T follicular helper cell (primary cell): ENCODE measurements around the gene SLC6A8.

Experiments used
- DNase-seq: peaks from one replicate; pipeline ENCODE4 v3.0.0-alpha.2; 2020; ENCODE audit warnings: low read depth
- total RNA-seq, 2 experiments: gene quantifications; one replicate each; lab custom pipeline; 2026; lab: John Stamatoyannopoulos, UW

Gene SLC6A8
- total RNA-seq: 2.5 to 2.6 reads per million in 2 experiments

DNA sequence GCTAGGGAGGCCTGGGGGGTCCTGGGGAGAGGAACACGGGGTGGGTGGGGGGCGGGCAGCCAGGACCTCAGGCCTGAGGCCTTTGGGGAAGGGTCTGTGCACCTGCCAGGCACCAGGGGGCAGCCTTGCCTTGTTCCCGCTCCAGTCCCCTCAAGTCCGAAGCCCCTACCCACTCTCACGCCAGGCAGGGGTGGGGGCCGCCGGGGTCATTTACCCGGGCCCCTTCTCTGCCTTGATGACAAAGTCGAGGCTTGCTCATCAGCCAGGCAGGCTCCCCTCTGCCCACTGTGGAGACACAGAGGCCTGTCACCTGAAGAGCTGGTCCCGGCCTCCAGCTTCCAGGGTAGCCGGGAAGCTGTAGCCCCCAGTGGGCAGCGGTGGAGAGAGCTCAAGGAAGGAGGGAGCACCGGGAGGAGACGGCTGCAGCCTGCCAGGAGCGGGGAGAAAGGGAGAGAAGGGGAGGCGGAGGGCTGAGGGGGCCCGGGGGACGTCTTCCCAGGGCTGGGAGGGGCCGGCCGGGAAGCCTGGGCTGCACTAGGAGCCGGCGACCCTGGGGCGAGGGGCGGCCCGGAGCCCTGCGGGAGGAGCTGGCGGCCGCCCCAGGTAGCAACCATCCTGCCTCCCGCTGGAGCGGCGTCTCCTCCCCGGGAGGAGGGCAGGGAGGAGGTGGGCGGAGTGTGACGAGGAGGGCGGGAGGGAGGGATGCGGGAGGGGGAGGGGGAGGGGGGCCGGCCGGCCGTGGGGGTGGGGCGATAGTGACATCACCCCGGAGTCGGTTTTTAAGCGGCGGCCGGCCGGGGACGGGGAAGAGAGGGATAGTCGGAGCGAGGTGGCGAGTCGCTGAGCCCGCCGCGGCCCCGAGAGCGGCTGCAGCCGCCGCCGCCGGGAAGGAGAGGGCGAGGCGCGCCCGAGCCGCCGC, at the start of gene SLC6A8:
SLC6A8 (plus strand) TSS at position 806 of the 919 bp plus-strand sequence. CDS start 649 bp downstream, outside the sequence.
- peak; percentile 10 for DNase-seq

- no peak for DNase-seq
These were observed 49.7 kb upstream of the SLC6A8 start for GRCh38 chrX:153638041-153638371.

- no peak for DNase-seq
These were observed 49.1 kb upstream of the SLC6A8 start for GRCh38 chrX:153638436-153639176.

DNA sequence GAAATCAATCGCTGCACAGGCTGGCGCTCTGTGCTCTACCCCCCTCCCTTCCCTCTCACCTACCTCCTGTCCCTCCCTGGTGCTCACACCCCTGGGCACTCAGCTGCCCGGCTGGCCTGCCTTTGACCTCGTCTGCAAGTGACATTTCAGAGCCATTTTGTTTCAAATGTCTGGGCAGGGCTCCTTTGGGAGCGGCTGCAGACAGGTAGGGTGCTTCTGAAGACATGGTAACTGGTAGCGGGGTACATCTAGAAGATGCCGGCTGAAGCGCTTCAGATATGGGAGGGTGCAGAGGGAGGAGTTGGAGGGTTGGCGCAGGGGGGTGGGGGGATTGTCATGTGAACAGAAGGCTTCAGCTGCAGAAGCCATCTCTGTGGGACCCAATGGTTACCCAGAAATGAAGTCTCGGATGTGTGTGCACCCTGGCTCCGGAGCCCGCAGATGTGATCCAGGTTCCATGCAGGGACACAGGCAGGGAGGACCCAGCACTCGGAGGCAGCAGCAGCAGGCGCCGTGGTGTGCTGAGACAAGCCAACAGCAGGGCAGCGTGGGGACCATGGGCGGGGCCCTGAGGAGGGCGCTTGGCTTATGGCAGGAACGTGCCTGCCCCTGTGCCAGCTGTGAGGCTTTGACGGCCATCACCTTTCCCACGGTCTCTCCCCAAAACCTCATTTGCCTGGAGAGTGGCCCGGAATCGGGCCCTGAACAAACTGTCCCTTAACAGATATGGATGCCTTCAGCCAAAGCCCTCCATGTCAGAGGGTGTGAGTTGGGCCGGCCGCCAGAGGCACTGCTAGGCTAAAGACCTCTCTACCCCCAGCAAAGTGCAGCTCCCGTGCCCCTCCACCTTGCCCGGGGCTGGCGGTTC, 48.3 kb upstream of the SLC6A8 start:
- DNase-seq: no peak

DNA sequence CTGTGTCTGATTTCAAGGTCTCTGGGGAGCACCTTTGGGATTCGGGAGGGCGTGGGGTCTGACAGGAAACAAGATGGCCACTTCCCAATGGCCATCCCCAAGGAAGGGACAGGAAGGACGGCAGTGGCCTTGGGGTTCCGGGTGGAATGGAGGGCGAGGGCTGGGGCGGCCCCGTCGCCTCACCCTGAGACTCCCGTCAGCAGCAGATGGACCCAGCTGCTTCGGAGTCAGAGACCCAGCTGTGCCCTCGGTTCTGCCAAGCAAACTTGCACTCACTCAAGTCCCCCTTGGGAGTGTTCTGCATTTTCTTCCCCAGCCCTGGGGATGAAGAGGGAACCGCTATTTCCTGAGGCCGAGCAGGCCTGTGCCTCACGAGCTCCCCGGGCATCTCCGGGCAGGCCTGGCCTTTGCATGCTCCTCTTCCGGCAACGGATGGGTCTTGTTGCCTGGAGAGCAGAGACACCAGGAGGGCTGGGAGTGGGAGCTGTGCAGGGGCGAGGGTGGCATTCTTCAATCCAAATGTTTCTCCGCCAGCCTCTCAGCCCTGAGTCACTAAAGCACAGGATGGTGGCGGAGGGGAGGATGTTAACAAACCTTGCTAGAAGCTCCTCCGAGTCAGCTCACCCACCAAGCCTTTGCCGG, 47.6 kb upstream of the SLC6A8 start:
- no peak for DNase-seq

GRCh38 chrX:153640736-153641575, 46.8 kb upstream of the SLC6A8 start:
- DNase-seq: no peak

GRCh38 chrX:153641627-153642026, 46.1 kb upstream of the SLC6A8 start:
- no peak for DNase-seq

DNA sequence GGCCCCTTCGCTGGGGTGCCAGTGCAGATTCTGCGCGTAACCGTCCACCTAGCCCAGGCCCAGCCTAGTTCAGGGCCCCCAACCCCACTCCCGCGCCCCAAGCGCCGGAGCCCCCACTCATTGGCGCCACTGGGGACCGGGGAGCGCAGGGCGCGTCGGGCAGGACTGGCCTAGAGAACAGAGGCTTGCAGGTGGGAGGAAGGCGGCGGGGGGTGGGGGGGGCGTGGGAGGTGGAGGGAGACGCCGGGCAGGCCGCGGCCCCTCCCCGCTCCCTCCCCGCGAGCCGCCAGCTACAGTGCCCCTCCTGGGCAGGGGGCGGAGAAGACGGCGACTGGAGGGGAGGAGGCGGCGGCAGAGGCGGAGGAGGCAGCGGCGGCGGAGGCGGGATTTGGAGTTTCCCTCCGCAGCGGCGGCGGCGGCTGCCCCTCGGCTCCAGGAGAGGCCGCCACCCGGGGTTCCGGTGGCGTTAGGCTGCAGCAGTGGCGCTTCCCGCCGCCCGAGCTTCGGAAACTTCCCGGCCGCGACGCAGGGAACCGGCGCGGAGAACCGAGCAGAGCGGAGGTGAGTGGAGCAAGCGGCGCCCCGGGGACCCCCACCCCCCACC, 45.6 kb upstream of the SLC6A8 start:
- no peak for DNase-seq

DNA sequence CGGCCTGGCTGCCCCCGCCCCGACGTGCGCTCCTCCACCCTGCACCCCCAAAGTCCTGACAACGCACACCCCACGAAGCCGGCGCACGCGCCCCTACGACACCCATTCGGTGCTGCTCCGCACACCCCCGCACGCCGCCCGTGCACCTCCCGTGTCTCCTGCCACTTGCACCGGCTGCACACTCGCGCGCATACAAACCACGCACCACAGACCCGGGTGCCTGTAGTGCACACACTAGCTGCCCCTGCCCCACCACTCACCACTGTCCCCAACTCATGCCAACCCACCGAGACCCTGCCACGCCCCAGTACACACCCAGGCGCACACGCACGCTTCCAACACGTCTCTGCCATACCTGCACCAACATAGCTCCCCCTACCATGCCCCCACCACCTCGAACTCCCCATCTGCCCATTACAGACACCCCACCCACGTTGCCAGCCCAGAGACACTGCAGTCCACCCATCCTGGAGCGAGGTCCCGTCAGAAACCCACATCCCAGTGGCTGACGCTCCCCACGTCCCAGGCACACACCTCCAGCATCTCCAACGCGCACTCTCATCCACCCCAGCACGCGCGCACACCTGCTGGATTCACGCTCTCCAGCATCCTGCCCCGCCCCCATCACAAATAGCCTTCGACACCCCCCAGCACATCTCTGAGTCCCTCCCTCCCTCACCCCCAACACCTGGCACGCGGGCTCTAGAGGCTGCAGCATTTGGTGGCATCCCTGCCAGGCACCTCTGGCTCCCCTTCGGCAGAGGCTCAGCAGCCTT, 44.9 kb upstream of the SLC6A8 start:
- no peak for DNase-seq

DNA sequence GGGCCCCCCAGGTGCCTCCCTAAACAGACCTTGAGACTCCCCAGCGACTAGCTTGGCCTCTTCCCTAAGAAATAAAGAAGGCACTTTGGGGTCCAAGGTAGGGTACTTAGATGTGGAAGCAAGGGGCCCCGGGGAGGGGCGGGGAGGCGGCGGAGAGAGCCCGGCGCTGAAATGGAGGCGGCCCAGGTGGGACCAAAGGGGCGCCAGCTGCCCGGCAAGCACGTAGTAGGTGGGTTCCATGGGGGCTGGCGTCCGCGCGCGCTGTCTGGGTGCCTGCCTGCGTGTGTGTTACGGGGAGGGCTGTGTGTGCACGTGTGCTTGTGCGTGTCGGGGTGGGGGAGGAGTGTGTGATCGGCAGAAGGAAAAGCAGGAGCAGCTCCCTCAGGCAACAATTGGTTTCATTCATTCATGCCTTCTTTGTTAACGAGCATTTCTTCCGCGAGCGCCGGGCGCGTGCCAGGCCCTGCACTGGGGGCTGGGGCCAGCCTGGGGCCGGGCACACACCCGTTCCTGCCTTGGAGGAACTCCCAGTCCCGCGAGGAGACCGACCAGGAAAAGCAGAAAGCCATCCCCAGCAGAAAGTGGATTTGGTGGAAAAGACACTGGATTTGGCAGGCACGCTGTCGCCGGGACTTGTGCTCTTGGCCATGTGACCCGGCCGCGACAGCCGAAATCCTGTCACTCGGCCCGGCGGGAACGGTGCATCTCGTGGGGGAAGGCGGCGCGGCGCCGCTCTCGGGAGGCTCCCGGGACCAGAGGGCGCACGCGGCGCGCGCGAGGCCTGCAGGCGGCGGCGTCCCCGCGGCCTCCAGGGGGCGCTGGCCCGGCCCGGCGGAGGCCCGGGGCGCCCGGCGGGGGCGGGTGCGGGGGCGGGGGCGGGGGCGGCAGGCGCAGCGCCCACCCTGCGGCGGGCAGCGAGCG, 44.0 kb upstream of the SLC6A8 start:
- DNase-seq: no peak

GRCh38 chrX:153644356-153645125, 43.2 kb upstream of the SLC6A8 start:
- no peak for DNase-seq

- no peak for DNase-seq
These were observed 42.6 kb upstream of the SLC6A8 start for GRCh38 chrX:153645151-153645550.

GRCh38 chrX:153645921-153646488, 41.7 kb upstream of the SLC6A8 start:
- DNase-seq: no peak

DNA sequence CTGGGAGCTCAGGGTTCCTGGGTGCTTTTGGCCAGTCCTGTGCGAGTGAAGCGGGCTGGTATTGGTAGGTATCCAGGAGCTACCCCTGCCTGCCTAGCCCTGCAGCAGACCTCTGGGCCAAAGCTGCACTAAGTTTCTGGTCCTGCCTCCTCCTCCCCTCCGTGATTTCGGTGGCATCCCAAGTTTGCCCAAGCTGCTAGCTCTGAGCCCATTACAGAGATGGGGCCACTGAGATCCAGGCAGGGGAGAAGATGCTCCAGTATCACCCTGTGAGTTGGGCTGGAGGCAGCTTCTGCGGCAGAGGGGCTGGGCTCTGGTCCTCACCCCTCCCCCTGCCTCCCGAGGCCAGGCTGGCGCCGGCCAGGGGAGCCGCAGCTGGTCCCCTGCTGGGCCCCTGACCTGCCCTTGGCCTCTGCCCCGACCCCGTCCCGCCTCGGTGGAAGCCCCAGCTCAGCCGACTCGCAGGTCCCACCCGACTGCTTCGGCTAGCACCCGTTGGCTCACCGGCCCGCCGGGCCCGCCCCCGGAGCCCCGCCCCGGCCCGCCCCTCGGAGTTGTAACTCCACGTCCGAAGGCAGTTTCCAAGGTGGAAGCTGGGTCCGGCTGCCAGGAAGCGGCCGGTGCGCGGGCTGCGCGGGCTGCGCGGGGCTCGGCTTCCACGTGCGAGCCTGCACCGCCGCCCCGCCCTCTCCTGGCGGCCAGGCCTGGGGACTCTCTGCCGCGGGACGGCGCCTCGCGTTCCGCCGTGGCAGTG, 40.9 kb upstream of the SLC6A8 start, which contains the start of gene DUSP9:
DUSP9 (plus strand) TSS at position 584 of the 754 bp plus-strand sequence. CDS start 751 bp downstream, outside the sequence.
- DNase-seq: no peak

DNA sequence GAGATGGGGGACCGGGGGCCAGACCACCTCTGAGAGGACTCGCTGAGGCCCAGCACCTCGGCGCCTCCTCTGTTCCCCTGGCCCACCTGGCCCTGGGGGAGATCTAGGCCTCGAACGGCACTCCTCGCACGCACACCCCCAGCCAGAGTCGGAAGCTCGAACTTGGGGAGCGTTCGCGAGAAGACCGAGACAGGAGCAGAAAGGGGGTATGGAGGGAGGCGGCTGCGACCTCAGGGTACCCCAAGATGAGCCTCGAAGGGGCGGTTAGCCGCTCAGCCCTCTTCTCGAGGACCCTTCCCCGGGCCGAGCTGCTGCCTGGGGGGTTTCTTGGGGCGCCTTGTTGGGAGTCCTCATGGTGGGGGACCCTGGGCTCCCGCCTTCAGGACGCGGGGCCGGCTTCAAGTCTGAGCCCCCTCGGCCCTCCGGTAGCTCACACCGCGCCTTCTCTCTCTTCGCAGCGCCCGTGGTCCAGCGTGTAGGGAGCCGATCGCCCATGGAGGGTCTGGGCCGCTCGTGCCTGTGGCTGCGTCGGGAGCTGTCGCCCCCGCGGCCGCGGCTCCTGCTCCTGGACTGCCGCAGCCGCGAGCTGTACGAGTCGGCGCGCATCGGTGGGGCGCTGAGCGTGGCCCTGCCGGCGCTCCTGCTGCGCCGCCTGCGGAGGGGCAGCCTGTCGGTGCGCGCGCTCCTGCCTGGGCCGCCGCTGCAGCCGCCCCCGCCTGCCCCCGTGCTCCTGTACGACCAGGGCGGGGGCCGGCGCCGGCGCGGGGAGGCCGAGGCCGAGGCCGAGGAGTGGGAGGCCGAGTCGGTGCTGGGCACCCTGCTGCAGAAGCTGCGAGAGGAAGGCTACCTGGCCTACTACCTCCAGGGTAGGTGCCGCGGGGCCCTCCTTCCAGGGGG, 40.0 kb upstream of the SLC6A8 start:
- no peak for DNase-seq
